GM19395 (cell line): ENCODE results near the gene METTL16.

ENCODE experiments used
- ATAC-seq: cut with Tn5 transposase; IDR thresholded peaks from one replicate; pipeline ENCODE4 v1.9.1; 2021; ENCODE audit warnings: mild to moderate bottlenecking, moderate library complexity; ENCODE audit not compliant: unreplicated experiment

Gene METTL16

DNA sequence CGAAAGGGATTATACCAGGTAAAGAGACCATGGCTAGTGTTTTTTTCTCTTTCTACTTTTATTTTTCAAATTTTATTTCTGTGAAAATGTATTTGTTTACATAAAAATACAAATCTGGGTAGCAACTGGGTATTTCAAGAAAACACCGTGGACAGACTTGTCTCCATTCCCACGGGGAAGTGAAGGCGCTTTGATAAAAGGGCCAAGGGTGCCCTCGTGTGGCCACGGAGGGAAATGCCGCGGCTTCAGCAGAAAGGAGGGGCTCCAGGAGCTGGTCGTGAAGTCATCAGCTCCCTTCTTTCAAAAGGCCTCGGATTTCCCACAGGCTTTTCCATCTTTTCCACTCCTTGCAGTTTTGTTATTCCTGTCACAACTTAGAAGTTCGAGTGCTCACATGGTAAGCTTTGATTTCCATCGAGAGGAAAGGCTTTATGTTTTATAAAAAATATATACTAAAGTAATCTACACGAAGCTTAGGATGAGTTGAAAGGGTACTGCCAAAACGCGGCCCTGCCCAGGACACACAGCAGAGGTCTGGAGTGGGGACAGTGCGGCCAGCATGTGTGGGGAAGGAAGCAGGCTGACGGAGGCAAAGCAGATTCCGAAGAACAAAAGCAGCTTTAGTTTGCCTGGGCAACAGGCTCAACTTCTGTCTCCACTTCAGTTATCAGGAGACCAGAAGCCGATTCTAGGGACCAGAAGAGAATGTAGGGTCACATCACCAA is 95.5 kb downstream of the METTL16 start:
- no peak for ATAC-seq

DNA sequence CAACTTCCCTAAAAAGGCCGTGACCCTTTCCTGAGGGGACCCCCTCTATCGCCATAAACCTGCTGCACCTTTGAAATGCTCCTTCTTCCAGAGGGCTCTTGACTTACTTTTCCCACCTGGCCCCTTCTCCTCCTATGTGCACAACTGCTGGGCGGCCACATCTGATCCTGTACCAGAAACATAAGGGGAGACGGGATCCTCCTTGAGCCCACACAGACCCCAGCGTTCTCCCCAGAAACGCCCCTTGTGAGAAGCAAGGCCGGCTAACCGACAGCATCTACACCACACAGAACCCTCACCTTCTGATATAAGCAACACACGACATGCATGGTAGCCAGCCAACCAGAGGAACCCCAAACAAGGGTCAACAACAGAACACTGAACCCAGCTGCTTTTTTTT is 96.6 kb downstream of the METTL16 start:
- no peak for ATAC-seq

DNA sequence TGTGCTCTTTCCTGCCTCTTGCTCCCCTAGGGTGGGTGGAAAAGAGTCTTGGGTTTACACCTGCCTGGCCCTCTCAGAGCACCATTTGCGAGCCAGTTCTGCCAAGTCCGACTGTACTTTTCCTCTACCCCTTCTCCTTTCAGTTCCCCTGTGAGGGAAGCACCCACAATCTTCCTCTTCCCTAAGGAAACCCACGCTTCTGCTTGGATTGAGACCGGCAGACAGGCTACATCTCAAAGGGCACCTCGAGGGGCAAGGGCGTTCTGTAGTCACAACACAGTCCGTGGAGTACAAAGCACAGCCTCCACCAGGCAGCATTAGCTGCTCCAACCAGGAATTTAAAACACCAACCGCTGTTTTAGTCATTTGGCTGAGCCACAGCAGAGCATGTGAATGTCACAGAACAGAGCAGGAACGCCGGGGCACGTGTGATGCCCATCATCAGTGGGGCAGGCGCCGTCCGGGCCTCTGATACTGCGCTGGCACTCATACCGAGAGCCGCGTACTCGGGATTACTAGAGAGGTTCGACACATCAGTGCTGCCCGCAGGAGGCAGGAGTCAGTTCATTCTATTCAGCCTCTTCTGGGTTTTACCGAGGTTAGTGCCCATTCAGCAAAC is 97.1 kb downstream of the METTL16 start:
- no peak for ATAC-seq

DNA sequence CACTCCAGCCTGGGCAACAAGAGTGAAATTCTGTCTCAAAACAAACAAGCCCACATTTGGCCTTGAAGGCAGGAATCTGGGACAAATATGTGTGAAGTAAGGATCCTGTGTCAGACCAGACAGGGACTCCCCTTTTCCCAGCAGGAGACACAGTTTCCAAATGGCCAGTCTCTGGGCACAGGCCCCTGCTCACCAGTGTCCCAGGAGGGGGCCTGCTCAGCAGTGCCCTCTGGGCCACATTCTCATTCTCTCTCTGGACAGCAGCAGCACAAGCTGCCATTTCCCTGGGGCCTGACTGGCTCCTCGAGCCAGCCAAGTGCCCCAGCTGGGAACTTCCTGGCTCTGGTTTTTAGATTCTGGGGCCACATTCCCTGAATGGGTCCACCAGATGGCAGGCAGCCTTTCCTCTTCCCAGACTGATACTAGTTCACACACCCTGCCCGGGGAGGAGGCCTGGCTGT is 99.1 kb downstream of the METTL16 start:
- ATAC-seq, result no peak

DNA sequence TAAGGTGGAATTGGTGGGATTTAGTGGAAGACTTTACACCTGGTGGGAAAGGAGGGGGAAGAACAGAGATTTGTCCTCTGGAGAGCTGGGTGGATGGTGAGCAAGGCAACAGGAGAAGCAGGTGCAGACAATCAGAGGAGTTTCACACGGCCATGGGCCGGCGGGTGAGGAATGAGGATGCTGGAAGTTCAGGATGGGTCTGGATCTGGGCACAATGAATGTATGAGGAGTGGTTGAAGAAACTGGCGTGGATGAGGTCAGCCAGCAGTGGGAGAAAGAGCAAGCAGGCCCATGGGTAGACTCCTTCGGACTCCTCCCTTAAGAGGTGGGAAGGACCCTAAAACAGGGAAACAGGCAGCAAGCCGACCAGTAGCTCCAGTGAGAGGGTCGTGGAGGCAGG is 100.7 kb downstream of the METTL16 start:
- no peak for ATAC-seq

DNA sequence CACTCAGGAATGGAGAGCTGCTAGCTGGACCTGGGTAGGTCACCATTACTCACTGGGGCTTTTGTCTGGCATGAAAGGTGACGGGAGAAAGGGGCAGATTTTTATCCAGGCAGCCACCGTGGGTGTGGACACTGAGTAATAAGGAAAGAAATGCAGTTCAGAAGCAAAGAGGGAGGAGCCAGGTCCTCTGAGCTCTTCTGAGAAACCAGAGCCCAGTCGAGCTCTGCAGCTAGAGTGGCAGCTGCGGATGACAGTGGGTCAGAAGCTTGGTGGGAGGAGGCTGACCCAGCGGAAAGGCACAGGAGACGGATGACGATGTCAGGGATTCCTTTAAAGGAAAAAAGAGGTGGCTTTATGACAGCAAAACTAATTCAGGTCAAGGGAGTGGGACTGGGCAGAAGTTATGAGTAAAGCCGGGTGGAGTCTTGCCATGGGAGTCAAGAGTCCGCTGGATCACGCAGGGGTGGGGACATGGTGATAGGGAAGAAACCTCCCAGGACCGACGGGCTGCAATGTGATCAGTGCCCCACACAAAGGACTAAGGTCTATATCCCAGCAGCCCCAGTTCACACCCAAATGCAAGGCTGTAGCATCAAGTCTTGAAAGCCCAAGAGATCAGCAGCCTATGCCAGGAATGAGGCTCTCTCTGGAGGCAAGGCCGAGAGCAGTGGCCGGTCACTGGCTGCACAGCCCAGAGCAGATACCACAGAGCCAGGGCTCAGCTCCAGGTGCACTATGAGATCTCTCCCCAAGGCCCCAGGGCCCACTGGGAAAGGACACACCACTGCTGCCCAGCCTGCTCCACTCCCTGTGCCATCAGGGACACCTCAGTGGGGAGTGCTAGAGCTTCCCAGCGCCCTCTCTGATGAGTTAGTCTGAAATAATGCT is 104.5 kb downstream of the METTL16 start:
- no peak for ATAC-seq

DNA sequence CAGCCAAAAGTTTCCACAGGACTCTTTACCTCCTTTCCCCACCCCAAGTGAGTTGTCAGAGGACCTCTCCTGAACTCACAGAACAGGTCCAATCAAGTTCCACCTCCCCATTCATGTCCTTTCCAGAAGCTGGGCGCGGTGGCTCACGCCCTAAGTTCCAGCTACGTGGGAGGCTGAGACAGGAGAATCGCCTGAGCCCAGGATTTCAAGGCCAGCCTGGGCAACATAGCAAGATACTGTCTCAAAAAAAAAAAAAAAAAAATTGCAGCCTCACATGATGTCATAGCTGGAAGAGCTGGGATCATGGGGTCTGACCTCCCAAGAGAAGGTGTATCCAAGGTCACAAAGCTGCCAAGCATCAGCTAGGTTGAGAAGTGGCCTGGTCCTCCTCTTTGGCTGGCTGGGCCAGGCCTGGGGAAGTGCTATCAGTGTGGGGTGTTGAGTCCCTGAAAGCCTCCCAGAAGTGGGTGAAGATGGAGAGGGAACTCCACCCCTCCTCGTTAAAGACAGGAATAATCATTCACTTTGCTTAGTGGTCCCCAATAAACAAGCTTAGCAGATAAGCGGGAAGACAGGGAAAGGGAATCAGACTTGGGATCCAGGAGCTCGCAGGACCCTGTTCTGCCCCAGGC is 105.3 kb downstream of the METTL16 start:
- ATAC-seq, result no peak

DNA sequence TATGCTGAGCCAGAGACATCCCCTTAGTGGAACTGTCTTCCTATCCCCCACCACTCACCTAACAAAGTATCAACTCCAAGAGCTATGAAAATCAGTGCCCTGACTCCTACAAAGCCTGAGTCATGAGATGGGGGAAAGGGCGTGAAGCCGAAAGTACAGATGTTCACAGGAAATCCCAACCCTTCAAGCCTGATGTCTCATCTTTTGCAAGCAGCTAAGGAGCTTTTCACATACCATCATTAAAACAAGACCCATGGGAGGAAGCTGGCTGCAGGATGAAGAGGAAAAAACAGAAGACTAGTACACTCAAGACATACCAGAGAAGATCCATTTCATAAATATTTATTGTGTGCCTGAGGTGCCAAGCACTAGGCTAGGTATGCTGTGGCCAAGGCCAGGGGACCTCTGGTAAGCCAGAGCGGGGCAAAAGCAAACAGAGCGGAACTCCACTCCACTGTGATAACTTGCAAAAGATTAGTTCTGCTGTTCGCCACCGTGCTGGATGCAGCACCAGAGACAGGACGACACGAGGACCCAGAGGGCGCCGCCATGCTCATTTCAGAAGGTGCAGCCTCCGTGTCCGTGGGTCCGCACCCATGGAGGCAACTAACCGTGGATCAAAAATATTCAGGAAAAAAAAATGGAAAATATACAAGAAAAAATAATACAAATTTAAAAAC is 106.3 kb downstream of the METTL16 start:
- no peak for ATAC-seq

DNA sequence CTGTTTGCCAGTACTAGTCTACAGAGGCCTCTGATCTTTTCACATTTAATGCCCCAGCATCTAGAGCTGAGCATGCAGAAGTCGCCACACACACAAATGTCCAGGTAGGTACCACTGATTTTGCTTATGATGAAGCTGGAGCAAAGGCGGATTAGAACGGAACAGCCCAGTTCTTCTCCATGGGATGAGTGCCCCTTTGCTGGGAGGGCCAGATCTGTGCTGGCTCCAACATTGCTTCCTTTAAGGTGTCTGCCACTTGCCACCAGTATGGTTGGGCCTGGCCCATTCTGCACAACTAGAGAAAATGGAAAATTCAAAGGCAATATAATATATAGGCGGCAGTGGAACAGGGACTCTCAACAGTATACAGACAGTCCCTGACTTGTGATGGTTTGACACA is 108.6 kb downstream of the METTL16 start:
- ATAC-seq, result no peak

DNA sequence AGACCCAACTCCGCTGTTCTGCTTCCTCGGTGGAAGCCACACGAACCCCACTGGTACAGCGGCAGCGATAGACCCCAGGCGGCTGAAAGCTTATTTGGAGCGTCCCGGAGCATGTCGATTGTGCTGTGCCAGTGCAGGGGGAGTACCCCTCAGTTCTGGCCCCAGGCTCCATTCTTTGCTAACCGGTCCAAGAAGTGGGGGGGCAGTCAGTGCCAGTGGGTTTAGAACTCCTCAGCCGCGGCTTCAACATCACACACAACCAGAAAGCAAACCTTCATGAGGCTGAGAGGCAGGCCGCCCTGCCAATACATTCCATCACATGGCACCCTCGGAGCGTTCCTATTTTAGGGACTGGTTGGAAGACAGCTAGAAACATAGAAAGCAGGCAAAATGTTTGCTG is 109.1 kb downstream of the METTL16 start:
- no peak for ATAC-seq

DNA sequence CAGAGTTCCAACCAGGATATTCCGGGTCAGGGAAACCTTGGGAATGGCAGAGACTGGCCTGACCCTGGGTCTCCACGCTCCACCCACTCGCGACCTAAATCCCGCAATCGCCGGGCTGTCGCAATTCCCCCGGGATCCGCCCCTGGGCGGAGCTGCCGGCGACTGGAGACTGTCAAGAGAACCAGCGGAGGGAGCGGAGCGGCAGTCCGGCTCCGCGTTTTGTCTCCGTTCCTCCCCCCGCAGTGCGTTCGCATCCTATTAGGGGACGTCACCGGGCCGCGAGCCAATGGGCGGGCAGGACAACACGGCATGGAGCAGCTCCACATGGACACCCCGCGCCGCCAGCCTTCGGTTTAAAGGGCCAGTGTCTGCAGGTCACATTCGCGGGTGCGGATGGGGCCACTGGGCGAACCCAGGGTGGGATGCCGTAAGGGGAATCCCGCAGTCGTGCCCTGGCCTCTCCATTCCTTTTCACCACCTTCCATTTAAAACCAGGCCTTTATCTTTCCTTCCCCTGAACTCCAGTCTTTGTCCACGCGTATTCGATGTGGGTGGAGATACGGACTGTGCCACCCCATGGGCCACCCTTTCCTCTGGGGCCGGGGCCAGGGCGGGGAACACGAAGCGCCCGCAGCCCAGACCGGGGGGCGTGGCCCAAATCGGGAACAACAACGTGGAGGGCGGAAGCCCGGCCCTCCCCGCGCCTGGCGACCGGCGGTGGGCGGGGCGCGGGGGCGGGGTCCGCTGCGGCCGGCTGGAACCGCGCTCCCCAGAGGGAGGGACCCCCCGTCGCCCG is 110.1 kb downstream of the METTL16 start:
- ATAC-seq, result peak; percentile 54

DNA sequence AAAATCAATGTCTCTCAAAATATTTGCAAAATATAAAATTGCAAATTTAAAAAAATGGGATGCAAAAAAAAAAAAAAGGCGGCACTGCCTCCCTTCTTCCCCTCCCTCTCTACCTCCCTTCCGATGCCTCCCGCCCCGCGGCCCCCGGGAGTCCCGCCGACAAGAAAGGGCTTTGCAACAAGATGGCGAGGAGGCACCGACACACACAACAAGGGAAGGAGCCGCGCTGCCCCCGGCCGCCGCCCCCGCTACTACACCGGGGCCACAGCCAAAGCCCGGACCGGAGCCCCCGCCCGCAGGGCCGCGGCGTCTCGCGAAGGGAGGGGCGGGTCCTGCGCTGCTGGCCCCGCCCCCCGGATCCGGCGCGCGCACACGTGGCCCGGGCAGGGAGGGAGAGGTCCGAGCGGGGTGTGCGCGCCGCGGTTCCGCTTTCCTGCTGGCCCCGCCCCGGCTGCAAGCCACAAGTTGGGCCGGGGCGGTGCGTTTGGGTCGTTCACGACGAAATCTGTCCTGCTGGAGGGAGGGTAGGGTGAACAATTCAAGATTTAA is 110.7 kb downstream of the METTL16 start, which contains the start of gene MNT:
Gene MNT, minus strand, starts transcription at position 184 of the 549 bp plus-strand sequence. CDS start 348 bp downstream, outside the sequence.
- peak; percentile 31 for ATAC-seq

DNA sequence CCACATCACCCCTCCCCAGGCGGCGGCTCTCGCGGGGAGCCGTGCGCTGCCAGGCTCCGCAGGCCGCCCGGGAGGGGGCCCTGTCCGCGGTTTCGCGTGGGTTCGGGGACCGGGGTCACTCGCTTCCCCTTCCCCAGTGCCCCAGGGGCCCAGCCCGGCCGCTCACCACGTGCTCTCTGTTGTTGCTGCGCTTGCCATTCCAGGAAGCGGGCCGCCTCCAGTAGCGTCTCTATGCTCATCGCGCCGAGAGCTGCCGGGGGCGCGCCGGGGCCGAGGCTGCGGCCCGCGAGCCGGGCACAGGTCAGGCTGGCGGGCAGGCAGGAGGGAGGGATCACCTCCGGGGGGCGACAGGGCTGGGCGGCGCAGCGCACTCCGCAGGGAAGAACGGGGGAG is 111.2 kb downstream of the METTL16 start:
- no peak for ATAC-seq

DNA sequence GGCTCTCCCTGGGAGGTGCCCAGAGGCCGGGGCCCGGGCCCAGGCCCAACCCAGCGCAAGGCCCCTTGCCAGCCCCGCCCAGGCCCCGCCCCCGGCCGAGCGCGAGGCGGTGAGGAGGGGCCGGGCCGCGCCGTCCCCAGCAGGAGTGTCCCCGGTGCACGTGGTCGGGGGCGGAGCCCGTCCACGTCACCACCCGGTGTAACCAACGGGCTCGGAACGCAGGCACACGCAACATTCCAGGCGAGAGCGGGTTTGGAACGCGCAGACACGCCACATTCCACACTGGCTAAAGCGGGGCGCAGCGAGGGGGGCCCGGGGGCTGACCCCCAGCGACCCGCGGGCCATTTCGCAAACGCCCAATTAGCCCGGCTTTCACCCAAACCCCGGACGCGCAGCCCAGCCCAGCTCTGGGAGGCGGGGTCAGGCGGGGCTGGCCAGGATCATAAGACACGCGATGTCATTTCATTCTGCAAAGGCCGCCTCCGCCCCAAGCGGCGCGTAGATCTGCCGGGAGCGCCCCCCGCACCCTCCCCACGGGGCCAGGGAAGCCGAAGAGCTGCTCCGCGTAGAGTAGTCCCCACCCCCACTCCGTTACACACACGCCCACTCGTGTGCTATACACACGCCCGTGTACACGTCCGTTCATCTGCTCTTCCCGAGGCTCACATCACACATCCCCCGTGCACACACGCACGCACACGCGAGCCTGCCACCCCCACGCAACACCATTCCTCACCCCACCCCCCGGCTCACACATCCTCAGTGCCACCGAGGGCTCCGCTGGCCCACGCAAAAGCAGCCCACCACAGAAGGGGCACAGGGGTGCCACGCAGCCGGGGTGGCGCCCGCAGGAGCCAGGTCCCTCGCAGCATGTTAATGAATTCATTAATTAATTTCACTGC is 111.9 kb downstream of the METTL16 start:
- peak; percentile 42 for ATAC-seq

DNA sequence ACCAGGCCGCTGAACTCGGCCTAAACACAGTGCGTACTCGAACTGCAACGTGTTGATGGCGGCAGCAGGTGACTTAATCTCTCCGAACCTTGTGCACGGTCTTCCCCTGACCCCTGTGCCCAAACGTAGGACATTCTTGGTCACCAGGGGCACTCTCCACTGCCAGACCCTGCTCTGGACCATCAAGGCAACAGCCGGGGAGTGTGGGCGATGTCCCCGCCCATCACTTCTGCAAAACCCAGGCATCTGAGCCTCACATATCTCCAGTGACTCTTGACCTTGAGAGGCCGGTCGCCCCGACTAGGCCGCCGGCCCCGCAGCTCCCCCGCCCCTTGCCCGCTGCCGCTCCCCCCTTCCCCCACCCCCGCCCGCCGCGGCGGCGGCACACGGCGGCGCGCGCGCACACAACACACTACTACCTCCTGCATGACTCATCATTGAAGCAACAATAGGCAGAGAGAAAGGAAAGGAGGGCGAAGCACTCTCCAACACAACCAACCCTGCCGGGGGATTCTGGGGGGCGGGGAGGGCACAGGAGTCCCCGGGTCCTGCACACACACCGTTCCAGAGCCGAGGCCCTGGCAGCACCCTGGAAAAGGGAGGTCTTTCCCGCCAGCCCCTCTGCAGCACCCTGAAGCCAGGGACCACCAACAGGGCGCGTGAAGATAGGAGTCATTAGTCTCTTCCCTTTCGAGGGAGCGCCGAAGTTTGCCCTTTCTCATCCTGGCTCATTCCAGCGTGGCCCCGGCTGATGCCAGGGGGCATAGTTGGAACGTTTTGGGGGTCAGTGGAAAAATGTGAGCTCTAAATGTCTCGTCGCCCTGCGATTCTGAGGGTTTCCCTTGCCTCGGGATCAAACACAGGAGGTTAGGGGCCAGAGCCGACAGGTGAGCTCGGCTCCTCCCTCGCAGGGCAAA is 112.8 kb downstream of the METTL16 start:
- ATAC-seq, result no peak

DNA sequence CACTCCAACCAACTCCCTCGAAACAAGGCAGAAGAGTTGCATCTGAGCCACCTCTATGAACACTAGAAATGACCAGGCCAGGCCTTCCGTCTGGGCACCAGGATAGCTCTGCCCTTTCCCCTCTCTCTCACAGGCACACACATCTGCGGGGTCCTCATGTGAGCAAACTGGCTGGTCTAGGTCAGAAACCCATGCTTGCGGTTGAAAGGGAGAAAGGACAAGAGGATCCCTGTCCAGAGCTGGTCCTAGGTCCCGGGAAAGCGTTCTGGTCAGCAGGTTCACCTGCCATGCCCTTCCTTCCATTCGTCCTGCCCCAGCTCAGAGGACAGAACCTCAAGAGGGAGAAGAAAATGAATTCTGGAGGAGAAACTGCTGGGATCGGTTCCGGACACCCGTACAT is 113.5 kb downstream of the METTL16 start:
- no peak for ATAC-seq
